Myocyte (in vitro differentiated cells): ENCODE results near the gene TCAIM. TPM values are rescaled to one million over a fixed set of nuclear protein-coding genes. Genes with fewer than 3 reads are reported as not detected.

Source experiments
- DNase-seq: peaks from one replicate; pipeline ENCODE4 v3.0.0-alpha.2; 2012; ENCODE audit warnings: low read depth
- polyA plus RNA-seq: library from polyadenylated mRNA; unstranded; fragments of >200 nt; gene quantifications from one replicate; pipeline ENCODE4 v1.2.1, GENCODE V29; 2012; ENCODE audit warnings: missing spikeins
- total RNA-seq: library from RNA; depleted of rRNA; stranded (reverse); fragments of >200 nt; gene quantifications from 2 replicates; pipeline ENCODE4 v1.2.3, GENCODE V29; 2014

Gene TCAIM, protein sequence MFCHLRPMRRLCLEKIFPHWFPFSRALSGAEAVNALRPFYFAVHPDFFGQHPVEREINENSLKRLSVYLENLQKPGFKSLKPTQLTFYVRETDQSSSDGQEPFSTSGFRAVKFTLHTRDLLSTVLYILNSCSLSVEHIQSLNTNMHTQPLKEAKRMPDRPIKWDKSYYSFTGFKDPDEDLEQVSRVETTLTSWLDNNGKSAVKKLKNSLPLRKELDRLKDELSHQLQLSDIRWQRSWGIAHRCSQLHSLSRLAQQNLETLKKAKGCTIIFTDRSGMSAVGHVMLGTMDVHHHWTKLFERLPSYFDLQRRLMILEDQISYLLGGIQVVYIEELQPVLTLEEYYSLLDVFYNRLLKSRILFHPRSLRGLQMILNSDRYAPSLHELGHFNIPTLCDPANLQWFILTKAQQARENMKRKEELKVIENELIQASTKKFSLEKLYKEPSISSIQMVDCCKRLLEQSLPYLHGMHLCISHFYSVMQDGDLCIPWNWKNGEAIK
- total RNA-seq: 38.3 and 60.9 TPM in 2 replicates
- polyA plus RNA-seq: 9.3 TPM

DNA sequence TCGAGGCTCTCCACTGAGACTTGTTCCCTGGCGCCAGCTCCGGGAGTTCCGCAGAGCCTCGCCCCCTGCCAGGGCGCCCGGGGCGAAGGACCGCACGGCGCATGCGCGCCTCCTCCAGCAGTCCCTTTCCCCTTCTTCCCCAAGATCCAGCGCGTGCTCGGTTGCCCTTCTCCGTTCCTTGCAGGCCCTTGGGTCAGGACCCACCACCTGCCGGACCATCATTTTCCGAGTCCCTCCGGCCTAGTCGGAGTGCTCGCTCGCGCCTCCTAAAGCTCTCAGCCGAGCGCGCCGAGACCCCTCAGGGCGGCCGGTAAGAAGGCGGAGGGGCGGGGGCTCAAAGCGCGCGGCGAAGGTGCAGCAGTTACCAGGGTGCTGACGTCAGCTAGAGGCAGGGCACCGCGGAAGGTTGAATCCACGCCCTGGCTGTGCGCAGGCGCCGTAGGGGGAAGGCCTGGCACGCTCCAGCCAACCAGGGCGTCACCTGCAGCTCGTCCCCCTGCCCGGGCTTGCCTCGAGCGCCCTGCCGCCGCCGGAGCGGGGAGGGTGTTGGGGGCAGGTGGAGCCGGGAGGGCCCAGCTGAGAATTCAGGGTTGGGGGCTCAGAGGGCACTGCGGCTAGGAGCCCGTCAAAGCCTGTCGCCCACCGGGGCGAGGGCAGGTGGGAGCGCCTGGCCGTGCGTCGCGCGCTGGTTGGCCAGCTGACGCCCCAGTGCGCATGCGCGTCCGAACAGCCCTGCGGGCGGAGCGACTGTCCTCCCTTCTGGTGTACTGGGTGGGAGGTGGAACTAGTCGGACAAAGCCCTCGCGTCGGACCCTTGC, at the start of gene TCAIM:
TCAIM (plus strand) TSS at position 757 of the 818 bp plus-strand sequence. CDS start 16,017 bp downstream, outside the sequence.
- peak; percentile 98 for DNase-seq

DNA sequence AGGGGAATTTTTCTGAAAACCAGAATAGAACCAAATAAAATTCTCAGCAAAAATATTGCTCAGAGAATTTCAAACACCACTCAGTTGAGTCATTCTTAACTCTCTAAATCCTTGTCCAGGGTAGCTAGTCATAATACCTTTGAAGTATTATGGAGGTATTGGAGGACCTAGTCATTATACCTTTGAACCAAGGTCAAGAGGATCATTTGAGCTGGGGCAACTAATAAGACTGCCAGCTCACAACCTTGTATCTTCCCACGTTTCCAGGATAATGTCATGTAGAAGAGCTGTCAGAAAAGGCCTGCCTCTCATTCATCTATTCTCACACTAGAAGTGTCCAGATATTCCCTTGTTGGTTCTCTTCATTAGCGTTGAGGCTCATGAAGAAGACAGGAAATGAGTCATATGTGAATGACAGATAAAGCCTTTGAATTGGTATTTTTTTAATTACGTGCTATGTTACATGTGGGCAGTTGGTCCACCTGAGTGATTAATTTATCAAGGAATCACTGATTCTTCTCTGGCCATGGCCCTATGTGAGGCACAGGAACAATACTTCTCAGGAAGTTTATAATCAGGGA, 48.6 kb upstream of the TCAIM start:
- DNase-seq: no peak

DNA sequence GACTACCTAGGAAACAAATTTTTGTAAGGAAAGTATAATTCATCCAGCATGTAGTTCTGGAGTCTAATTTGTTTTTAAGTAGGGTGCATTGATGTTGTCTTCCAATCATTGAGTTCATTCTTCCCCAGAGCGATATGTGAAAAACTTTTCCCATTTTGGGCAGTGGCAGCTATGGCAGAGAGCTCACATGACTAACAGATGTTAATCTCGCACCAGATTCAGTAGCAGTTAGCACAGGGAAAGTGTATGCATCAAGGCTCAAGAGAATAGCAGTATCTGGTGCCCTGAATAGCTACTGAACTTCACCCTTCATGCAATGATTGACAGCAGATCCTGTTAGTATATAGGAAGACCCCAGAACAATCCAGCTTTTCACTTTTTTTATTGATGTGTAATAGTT, 46.3 kb upstream of the TCAIM start:
- no peak for DNase-seq

DNA sequence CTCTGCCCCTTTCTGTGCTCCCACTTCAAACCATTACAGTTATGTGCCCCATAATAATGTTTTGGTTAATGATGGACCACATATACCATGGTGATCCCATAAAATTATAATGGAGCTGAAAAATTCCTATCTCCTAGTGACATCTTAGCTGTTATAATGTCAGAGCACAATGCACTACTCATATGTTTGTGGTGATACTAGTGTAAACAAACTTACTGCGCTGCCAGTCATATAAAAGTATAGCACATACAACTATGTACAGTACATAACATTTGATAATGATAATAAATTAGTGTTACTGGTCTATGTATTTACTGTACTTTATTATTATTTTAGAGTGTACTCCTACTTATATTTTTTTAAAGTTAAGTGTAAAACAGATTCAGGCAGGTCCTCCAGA, 45.6 kb upstream of the TCAIM start:
- DNase-seq: no peak

- DNase-seq: no peak
These were observed 41.3 kb upstream of the TCAIM start for GRCh38 chr3:44297255-44297654.

DNA sequence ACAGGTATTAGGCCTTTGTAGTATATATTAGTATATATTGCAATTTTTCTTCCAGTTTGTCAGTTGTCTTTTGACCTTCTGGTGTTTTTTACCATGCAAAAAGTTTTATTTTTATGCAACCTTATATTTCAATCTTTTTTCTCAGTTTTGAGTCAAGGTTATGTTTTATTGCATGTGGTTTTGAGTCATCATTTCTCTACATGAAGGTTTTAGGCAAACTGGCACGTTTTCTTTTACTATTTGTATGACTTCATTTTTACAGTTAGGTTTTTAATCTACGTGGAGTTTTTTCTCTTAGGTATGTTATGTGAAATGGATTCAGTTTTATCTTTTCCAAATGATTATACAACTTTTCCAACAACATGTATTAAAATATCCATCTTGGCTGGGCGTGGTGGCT, 36.8 kb upstream of the TCAIM start:
- DNase-seq: no peak

DNA sequence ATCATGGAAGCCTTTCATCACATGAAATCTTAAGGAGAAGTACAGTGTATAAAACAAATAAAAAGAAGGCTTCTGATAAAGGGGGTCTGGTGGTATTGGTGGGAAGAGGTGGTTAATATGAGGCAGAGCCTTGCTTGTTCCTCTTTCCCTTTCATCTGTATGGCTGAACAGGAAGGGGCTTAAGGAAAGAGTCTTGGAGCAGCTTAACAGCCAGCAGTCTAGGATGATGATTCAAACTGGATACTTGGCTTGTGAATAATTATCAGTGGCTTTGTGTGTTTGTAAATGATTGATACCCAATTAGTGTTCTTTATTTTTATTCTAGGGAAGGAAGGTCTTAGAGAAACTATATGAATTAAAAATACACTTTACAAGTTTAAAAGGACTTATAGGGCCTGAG, 29.1 kb upstream of the TCAIM start:
- DNase-seq: no peak

- no peak for DNase-seq
These were observed 19.7 kb upstream of the TCAIM start for GRCh38 chr3:44318891-44319311.

DNA sequence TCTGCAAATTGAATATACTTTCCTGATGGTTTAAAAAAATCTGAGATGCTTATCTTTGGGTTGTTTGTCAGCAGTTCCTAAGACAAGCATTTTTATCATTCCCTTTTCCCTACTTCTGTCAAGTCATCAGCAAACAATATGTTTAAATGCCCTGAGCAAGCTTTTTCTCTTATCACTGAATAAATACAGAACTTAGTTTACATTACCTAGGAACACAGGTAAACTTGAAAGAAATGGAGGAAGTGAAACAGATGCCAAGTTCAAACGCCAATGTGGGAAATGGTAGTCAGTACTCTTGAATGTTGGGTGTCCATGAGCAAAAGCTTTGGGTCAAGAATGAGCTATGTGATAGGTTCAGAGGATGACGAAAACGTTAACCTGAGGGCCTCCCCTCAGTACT, 17.2 kb upstream of the TCAIM start:
- DNase-seq: no peak

DNA sequence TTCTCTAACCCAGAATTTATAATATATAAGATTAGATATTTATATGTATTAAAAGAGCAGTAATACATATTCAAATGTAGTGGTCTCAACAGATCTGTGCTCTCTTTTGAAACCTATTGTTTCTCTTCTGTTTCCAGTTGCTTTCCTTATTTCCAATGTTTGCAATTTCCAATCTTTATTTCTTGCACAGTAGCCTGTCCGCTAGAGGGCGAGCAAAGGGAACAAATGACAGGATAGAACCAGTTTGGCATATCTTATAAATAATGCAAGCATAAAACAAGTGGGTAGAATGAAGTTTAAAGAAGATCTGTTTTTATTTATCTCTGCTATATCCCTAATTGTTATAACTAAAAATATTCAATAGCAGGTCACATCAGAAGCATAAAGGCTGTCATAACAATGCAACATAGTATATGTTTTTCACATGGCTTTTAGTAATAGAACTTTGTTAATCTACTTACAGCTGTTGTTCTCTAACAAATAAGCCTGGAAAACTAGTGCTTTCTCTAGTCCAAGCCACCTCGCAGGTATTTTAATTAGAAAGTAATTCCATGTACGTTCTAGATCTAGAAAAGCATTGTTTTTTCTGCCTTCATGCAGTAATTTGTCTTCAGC, 15.1 kb upstream of the TCAIM start:
- peak; percentile 78 for DNase-seq

DNA sequence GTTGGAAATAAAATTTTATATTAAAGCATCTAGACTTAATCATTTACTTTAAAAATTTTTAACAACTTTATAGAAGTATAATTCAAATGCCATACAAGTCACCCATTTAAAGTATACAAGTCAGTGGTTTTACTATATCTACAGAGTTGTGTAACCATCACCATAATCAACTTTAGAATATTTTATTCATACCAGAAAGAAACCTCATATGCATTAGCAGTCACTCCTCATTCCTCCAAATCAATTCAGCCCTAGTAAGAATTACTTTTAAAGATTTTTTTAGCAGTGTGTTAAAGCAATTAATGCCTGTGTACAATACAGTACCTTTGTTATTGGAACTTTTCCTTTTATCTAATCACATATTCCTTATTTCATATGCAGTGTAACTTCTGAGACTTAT, 14.0 kb upstream of the TCAIM start:
- no peak for DNase-seq

DNA sequence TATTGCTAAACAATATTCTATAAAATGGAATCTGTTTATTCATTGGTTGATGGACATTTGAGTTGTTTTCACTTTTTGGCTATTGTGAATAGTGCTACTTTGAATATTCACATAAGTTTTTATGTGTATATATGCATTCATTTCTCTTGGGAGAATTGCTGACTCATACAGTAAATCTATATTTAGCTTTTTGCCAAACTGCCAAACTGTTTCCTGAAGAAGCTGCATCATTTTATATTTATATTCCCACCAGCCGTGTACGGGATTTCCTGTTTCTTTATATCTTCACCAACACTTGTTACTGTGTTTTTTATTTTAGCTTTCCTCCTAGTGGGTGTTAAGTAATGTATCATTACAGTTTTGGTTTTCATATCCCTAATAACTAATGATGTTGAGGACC, 12.5 kb upstream of the TCAIM start:
- no peak for DNase-seq

GRCh38 chr3:44326515-44326914, 12.1 kb upstream of the TCAIM start:
- no peak for DNase-seq

DNA sequence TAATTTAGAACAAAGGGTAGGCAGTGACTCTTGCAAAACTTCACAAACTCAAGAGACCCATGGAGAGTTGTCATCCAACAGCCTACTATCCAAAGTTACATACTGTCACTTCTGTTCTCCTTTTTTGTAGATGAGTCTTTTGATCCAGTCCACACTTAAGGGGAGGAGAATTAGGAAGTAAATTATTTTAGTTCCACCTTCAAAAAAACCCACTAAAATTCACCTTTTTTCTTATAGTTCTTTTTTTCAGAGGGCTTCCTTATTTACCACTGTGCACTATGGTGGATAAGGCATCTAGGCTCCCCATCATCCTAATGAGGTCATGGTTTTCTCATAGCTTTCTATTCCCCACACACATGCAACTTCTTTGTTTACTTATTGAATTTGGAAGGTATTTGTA, 8.6 kb upstream of the TCAIM start:
- DNase-seq: no peak

DNA sequence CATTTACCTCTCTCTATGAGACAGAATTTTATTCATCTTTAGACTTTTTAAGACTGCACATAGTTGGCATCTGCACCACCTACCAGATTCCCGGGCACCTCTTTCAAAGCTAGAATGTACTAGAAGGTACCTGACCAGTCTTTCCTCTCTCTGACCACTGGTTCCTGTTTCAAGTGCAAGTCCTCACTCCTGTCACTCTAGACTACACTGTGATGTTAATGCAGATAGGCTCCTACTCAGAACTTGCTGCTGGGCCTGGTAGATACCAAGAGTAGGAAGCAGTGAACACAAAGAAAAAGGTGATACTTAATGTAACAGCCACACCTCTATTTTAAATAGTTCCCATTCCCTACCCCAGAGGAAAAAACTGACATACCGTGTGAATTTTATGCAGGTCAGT, 8.1 kb upstream of the TCAIM start:
- DNase-seq: no peak

DNA sequence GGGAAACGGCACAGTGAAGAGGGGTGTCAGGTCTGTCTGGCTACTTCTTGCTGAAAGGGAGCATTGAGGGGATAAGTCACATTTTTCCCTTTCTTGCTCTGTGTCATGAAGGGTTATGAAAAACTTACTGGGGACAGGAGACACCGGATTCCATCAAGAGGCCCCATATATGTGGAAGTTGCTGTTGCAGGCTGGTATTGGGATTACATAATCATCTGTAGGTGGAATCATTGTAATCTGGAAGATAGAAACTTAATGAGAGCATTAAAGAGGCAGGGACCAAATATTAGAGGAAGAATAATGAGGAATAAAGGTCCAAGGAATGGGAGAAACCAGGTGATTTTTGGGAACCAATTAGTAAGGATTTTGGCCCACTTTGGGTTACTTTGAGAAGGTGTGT, 4.2 kb upstream of the TCAIM start:
- DNase-seq: no peak

DNA sequence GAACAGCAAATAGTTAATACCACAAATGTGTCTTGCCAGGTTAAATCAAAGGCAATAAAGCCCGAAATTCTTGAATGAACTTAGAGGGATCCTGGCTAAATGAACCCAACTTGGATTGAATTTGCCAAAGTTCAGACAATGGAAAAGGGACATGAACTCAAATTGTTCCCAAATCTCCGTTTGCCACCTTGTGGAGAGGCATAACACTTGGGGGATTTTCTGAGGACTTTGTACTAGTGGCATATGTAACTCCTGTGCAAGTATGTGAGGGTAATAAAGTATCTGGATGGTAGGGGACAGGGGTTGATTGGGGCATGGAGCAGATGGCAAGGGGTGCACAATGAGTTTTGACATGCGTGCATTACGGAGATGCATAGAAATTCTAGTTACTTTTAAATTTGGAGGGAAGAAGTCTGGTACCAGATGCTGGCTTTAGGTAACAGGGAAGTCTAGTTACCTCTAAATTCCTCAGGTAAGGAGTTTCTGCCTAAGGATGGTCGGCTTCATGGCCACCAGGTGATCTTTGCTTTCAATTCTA, 1.2 kb upstream of the TCAIM start:
- DNase-seq: no peak

- no peak for DNase-seq
These were observed 212 bp downstream of the TCAIM start for GRCh38 chr3:44338828-44339127.

DNA sequence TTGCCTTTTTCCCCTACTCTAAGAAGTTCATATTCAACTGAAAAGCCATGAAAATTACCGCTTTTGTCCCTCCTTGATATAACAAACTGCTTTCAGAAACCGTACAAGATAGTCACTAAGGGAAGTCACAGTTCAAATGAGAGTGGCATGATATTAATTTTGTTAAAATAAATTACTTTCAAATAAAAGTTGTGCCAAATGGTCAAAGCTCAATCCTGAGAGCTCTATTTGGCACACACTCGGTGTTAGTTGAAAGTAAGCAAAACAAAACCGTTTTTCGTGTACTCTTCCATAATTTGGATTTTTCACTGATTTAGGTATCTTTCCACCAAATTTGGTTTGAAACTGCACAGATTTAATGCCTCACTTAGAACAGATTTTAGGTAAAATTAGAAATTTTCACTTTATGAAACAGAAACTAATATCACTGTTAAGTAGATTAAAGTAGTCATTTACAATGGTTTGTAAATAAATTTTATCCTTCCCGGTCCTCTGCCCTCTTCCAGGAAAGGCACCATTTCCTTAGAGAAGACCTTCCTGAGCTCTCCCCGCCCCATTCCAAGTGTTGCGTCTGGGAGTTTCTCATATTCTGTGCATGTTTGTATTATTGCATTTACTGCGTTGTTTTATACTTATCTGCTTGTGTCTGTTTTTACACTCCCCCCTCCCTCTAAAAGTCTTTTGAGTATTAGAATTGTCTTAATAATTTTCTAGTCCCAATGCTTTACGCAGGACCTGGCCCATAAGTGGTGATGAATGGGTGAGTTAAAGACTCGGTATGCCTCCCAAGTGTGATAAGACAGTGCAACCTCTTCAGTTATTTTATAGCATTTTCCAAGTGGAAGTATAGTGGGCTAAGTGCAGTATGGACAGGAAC, 853 bp downstream of the TCAIM start:
- DNase-seq: no peak

- no peak for DNase-seq
These were observed 1.5 kb downstream of the TCAIM start for GRCh38 chr3:44340058-44340395.
